ENCODE results near the gene TRDN. TPM values are rescaled to one million over a fixed set of nuclear protein-coding genes. Genes with fewer than 3 reads are reported as not detected.
"Not testable (repeated sequence)": the region's sequence is repeated elsewhere in the genome, so short reads cannot be mapped to it uniquely, and the experiment has no call there.

The TRDN gene
- total and polyA plus RNA-seq, 4 experiments from 2014 or later, result not detected

- H3K9me3 ChIP-seq (ENCODE audit: control insufficient read depth in 1 of 2, low read length in 2 of 2), result no peaks in the 10 kb centered on the region
- Mint-ChIP-seq H3K4me1 (no peaks in the 10 kb centered on the region), H3K36me3 (no peaks in the 10 kb centered on the region), H3K27ac (no peak overlapping the region), H3K27me3 (no peaks in the 10 kb centered on the region), H3K9me3 (peaks cover 0 to 5% (median 2%) of the 10 kb centered on the region in 8 donors), H3K4me3 (no peak overlapping the region)
- no peaks in the 10 kb centered on the region for H3K36me3 ChIP-seq (ENCODE audit: insufficient read depth, low read length)
- H3K4me3 ChIP-seq (ENCODE audit: low read length in 2 of 2), result no peak overlapping the region
- no peak for DNase-seq
- H3K27me3 ChIP-seq (ENCODE audit: insufficient read depth, low read length), result no peaks in the 10 kb centered on the region
- H3K27ac ChIP-seq (ENCODE audit: low read depth, low read length), result no peak overlapping the region
- ChIA-PET CTCF (ENCODE audit: partially characterized antibody) (no interaction called here), POLR2A (ENCODE audit: partially characterized antibody) (no interaction called here)
- no peaks in the 10 kb centered on the region for H3K4me1 ChIP-seq (ENCODE audit: insufficient read depth, low read length)
- intact Hi-C loops (cut with micrococcal nuclease), result no loop called here
Observed at GRCh38 chr6:123503619-123504018, 133.1 kb downstream of the TRDN start.

- Histone ChIP-seq H3K27me3 (ENCODE audit: insufficient read depth, low read length) (no peaks in the 10 kb centered on the region), H3K4me3 (ENCODE audit: low read length in 2 of 2) (no peak overlapping the region), H3K27ac (ENCODE audit: low read depth, low read length) (no peak overlapping the region), H3K9me3 (ENCODE audit: control insufficient read depth in 1 of 2, low read length in 2 of 2) (no peaks in the 10 kb centered on the region), H3K36me3 (ENCODE audit: insufficient read depth, low read length) (no peaks in the 10 kb centered on the region), H3K4me1 (ENCODE audit: insufficient read depth, low read length) (no peaks in the 10 kb centered on the region)
- Mint-ChIP-seq H3K4me3 (no peak overlapping the region), H3K36me3 (no peaks in the 10 kb centered on the region), H3K27ac (no peak overlapping the region), H3K4me1 (no peaks in the 10 kb centered on the region), H3K27me3 (no peaks in the 10 kb centered on the region), H3K9me3 (peaks cover 0 to 5% (median 0%) of the 10 kb centered on the region in 8 donors)
- intact Hi-C loops (cut with micrococcal nuclease), result no loop called here
- ChIA-PET CTCF (ENCODE audit: partially characterized antibody) (no interaction called here), POLR2A (ENCODE audit: partially characterized antibody) (no interaction called here)
- no peak for DNase-seq
Observed at GRCh38 chr6:123497025-123497424, 139.7 kb downstream of the TRDN start.

DNA sequence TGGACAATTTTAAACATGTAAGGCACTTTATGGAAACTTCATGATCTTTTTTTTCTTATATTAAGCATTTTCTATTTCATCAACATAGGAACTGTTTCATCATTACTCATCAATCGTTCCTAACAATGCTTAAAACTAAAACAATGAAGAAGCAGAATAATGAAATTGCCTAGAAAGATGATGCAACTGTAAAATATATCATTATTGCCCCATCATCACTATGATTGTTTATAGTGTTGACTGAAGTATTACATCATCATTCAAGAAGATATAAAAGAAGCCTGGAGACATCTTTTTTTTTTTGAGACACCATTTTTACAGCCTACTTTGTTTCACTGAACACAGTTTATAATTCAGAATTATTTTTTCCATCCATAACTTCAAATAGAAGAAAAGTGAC is 147.2 kb downstream of the TRDN start:
- H3K27ac ChIP-seq (ENCODE audit: low read depth, low read length), result no peak overlapping the region
- no peak overlapping the region for H3K4me3 ChIP-seq (ENCODE audit: low read length in 2 of 2)
- Mint-ChIP-seq H3K4me3 (no peak overlapping the region), H3K4me1 (no peaks in the 10 kb centered on the region), H3K27ac (no peak overlapping the region), H3K36me3 (no peaks in the 10 kb centered on the region), H3K9me3 (peaks cover 0 to 5% (median 0%) of the 10 kb centered on the region in 8 donors), H3K27me3 (no peaks in the 10 kb centered on the region)
- H3K27me3 ChIP-seq (ENCODE audit: insufficient read depth, low read length), result no peaks in the 10 kb centered on the region
- intact Hi-C loops (cut with micrococcal nuclease), result no loop called here
- ChIA-PET POLR2A (ENCODE audit: partially characterized antibody) (no interaction called here), CTCF (ENCODE audit: partially characterized antibody) (no interaction called here)
- H3K36me3 ChIP-seq (ENCODE audit: insufficient read depth, low read length), result no peaks in the 10 kb centered on the region
- no peaks in the 10 kb centered on the region for H3K9me3 ChIP-seq (ENCODE audit: control insufficient read depth in 1 of 2, low read length in 2 of 2)
- no peaks in the 10 kb centered on the region for H3K4me1 ChIP-seq (ENCODE audit: insufficient read depth, low read length)
- no peak for DNase-seq

DNA sequence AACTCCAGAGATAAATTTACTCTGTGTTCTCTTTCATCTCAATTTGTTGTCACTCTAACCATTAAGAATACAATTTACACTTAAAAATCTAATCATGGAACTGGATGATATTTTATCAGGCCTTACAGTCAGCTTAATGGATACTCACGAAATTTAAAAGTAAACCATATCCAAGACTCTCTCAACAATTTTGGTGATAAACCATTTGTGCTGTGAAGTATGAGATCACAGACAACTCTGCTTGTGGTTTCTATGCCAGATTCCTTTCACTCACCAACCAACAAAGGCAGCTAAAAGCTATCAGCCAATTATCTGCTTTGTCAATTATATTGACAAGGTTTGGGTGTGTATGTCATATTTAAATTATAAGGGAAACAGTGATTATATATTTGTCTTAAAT is 155.8 kb downstream of the TRDN start:
- no peak overlapping the region for H3K4me3 Mint-ChIP-seq
- no peaks in the 10 kb centered on the region for H3K4me1 Mint-ChIP-seq
- H3K9me3 Mint-ChIP-seq, result peaks cover 0 to 2% (median 0%) of the 10 kb centered on the region in 8 donors
- ChIA-PET POLR2A (ENCODE audit: partially characterized antibody) (no interaction called here), CTCF (ENCODE audit: partially characterized antibody) (no interaction called here)
- no peak overlapping the region for H3K27ac Mint-ChIP-seq
- no peaks in the 10 kb centered on the region for H3K27me3 ChIP-seq (ENCODE audit: insufficient read depth, low read length)
- no peak overlapping the region for H3K4me3 ChIP-seq (ENCODE audit: low read length in 2 of 2)
- DNase-seq, result no peak
- no peaks in the 10 kb centered on the region for H3K36me3 Mint-ChIP-seq
- H3K27ac ChIP-seq (ENCODE audit: low read depth, low read length), result no peak overlapping the region
- intact Hi-C loops (cut with micrococcal nuclease), result no loop called here
- no peaks in the 10 kb centered on the region for H3K27me3 Mint-ChIP-seq
- H3K9me3 ChIP-seq (ENCODE audit: control insufficient read depth in 1 of 2, low read length in 2 of 2), result no peaks in the 10 kb centered on the region
- no peaks in the 10 kb centered on the region for H3K4me1 ChIP-seq (ENCODE audit: insufficient read depth, low read length)
- no peaks in the 10 kb centered on the region for H3K36me3 ChIP-seq (ENCODE audit: insufficient read depth, low read length)

DNA sequence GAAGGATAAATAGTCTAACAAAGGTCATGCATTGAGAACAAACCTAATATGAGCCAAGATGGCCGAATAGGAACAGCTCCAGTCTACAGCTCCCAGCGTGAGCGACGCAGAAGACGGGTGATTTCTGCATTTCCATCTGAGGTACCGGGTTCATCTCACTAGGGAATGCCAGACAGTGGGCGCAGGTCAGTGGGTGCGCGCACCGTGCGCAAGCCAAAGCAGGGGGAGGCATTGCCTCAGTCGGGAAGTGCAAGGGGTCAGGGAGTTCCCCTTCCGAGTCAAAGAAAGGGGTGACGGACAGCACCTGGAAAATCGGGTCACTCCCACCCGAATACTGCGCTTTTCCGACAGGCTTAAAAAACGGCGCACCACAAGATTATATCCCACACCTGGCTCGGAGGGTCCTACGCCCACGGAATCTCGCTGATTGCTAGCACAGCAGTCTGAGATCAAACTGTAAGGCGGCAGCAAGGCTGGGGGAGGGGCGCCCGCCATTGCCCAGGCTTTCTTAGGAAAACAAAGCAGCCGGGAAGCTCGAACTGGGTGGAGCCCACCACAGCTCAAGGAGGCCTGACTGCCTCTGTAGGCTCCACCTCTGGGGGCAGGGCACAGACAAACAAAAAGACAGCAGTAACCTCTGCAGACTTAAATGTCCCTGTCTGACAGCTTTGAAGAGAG is 164.6 kb downstream of the TRDN start:
- H3K27ac ChIP-seq (ENCODE audit: low read depth, low read length); DNase-seq; H3K9me3 ChIP-seq (ENCODE audit: control insufficient read depth in 1 of 2, low read length in 2 of 2); H3K27me3 Mint-ChIP-seq; H3K27me3 ChIP-seq (ENCODE audit: insufficient read depth, low read length); CTCF ChIA-PET (ENCODE audit: partially characterized antibody); POLR2A ChIA-PET (ENCODE audit: partially characterized antibody); H3K36me3 ChIP-seq (ENCODE audit: insufficient read depth, low read length); H3K4me1 Mint-ChIP-seq; H3K27ac Mint-ChIP-seq; H3K4me3 Mint-ChIP-seq; intact Hi-C loops (cut with micrococcal nuclease); H3K4me1 ChIP-seq (ENCODE audit: insufficient read depth, low read length); H3K4me3 ChIP-seq (ENCODE audit: low read length in 2 of 2); H3K36me3 Mint-ChIP-seq: not testable (repeated sequence)
- H3K9me3 Mint-ChIP-seq, result peaks cover 0 to 10% (median 4%) of the 10 kb centered on the region in 8 donors

DNA sequence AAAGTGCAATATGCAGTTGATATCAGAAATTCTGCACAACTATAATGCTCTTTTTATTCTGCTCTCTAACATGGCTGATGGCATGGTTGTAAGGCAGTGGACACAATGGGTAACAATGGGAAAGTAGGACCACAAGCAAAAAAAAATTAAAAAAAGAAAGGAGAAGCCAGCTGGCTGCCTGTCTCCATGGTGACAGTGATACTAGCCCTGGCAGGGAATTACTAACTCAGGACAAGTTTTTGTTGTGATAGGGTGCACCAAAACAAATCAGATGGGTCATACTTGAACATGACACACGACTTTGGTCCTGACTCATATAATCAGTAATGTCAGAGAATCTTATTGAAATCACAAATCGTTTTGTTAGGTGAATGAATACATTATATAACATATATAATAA is 169.4 kb downstream of the TRDN start:
- no peak overlapping the region for H3K27ac ChIP-seq (ENCODE audit: low read depth, low read length)
- no peaks in the 10 kb centered on the region for H3K36me3 ChIP-seq (ENCODE audit: insufficient read depth, low read length)
- CTCF ChIA-PET (ENCODE audit: partially characterized antibody), result no interaction called here
- no peak overlapping the region for H3K27ac Mint-ChIP-seq
- H3K36me3 Mint-ChIP-seq, result no peaks in the 10 kb centered on the region
- no peaks in the 10 kb centered on the region for H3K27me3 ChIP-seq (ENCODE audit: insufficient read depth, low read length)
- no peak overlapping the region for H3K4me3 Mint-ChIP-seq
- no peaks in the 10 kb centered on the region for H3K4me1 Mint-ChIP-seq
- peaks cover 0 to 9% (median 4%) of the 10 kb centered on the region in 8 donors for H3K9me3 Mint-ChIP-seq
- no peak for DNase-seq
- POLR2A ChIA-PET (ENCODE audit: partially characterized antibody), result no interaction called here
- no peaks in the 10 kb centered on the region for H3K9me3 ChIP-seq (ENCODE audit: control insufficient read depth in 1 of 2, low read length in 2 of 2)
- H3K27me3 Mint-ChIP-seq, result no peaks in the 10 kb centered on the region
- intact Hi-C loops (cut with micrococcal nuclease), result no loop called here
- H3K4me1 ChIP-seq (ENCODE audit: insufficient read depth, low read length), result no peaks in the 10 kb centered on the region
- H3K4me3 ChIP-seq (ENCODE audit: low read length in 2 of 2), result no peak overlapping the region

DNA sequence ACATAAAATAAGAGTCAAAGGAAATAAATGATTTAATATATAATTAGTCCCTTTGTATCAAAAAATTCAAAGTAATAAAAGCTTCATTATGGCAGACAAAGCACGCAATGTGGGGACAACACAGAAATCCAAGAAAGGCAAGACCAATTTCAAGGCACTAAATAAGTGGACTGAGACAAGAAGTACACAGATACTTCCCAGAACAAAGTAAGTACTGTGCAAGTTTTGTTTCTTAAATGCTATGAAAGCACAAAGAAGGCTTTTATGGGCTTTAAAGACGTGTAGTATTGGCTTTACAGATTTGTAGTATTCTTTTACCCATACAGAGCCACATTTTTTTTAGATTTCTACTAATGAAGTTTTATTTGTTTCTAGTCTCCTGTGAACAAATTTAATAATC is 174.6 kb downstream of the TRDN start:
- Histone ChIP-seq H3K27ac (ENCODE audit: low read depth, low read length) (no peak overlapping the region), H3K4me3 (ENCODE audit: low read length in 2 of 2) (no peak overlapping the region), H3K9me3 (ENCODE audit: control insufficient read depth in 1 of 2, low read length in 2 of 2) (no peaks in the 10 kb centered on the region), H3K27me3 (ENCODE audit: insufficient read depth, low read length) (no peaks in the 10 kb centered on the region), H3K4me1 (ENCODE audit: insufficient read depth, low read length) (no peaks in the 10 kb centered on the region), H3K36me3 (ENCODE audit: insufficient read depth, low read length) (no peaks in the 10 kb centered on the region)
- intact Hi-C loops (cut with micrococcal nuclease), result no loop called here
- ChIA-PET CTCF (ENCODE audit: partially characterized antibody) (interaction anchor here (0.8 kb wide), 1 partner anchor 14 kb away, joined by 3 read pairs; no protein-coding TSS in a partner anchor), POLR2A (ENCODE audit: partially characterized antibody) (no interaction called here)
- H3K4me1 Mint-ChIP-seq, result no peaks in the 10 kb centered on the region
- no peak overlapping the region for H3K27ac Mint-ChIP-seq
- no peaks in the 10 kb centered on the region for H3K36me3 Mint-ChIP-seq
- H3K9me3 Mint-ChIP-seq, result peaks cover 0 to 4% (median 0%) of the 10 kb centered on the region in 8 donors
- no peak for DNase-seq
- no peak overlapping the region for H3K4me3 Mint-ChIP-seq
- H3K27me3 Mint-ChIP-seq, result no peaks in the 10 kb centered on the region

DNA sequence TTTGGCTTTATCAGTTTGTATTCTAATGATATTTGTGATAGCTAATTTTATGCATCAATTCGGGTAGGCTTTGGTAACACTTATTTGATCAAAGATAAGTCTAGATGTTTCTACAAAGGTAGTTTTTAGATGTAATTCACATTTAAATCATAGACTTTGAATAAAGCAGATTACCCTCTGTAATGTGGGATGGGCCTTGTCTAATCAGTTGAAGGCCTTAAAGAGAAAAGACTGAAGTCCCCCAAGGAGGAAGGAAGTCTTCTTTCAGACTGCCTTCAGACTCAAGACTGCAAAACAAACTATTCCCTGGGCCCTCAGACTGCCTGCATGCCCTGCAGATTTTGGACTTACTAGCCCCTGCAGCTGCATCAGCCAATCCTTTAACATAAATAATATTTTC is 178.5 kb downstream of the TRDN start:
- intact Hi-C loops (cut with micrococcal nuclease), result no loop called here
- DNase-seq, result no peak
- Mint-ChIP-seq H3K36me3 (no peaks in the 10 kb centered on the region), H3K9me3 (peaks cover 0 to 3% (median 0%) of the 10 kb centered on the region in 8 donors), H3K27ac (no peak overlapping the region), H3K27me3 (no peaks in the 10 kb centered on the region), H3K4me3 (no peak overlapping the region), H3K4me1 (no peaks in the 10 kb centered on the region)
- Histone ChIP-seq H3K27ac (ENCODE audit: low read depth, low read length) (no peak overlapping the region), H3K36me3 (ENCODE audit: insufficient read depth, low read length) (no peaks in the 10 kb centered on the region), H3K4me1 (ENCODE audit: insufficient read depth, low read length) (no peaks in the 10 kb centered on the region), H3K9me3 (ENCODE audit: control insufficient read depth in 1 of 2, low read length in 2 of 2) (no peaks in the 10 kb centered on the region), H3K4me3 (ENCODE audit: low read length in 2 of 2) (no peak overlapping the region), H3K27me3 (ENCODE audit: insufficient read depth, low read length) (no peaks in the 10 kb centered on the region)
- CTCF ChIA-PET (ENCODE audit: partially characterized antibody), result no interaction called here
- POLR2A ChIA-PET (ENCODE audit: partially characterized antibody), result no interaction called here

Data from CD4-positive, alpha-beta memory T cell (primary cell).